Germinal center (tissue), 1 donor: ENCODE data around the gene KIAA1328.
"Not testable (repeated sequence)": the region's sequence is repeated elsewhere in the genome, so short reads cannot be mapped to it uniquely, and the experiment has no call there.

Source experiments
- DNase-seq: peaks from one replicate; pipeline ENCODE4 v3.0.0; 2012; ENCODE audit warnings: mixed read lengths, low spot score

Gene KIAA1328

GRCh38 chr18:36887864-36888263, 58.9 kb downstream of the KIAA1328 start:
- DNase-seq: no peak

- DNase-seq: no peak
Measured at GRCh38 chr18:36888778-36889177, 59.9 kb downstream of the KIAA1328 start.

GRCh38 chr18:36889321-36889720, 60.4 kb downstream of the KIAA1328 start:
- no peak for DNase-seq

GRCh38 chr18:36889742-36890141, 60.8 kb downstream of the KIAA1328 start:
- DNase-seq: no peak

GRCh38 chr18:36890598-36890997, 61.7 kb downstream of the KIAA1328 start:
- DNase-seq: no peak

- DNase-seq: no peak
Measured at GRCh38 chr18:36893227-36893626, 64.3 kb downstream of the KIAA1328 start.

- no peak for DNase-seq
Measured at GRCh38 chr18:36895606-36896005, 66.7 kb downstream of the KIAA1328 start.

- no peak for DNase-seq
Measured at GRCh38 chr18:36897253-36897652, 68.3 kb downstream of the KIAA1328 start.

- peak; percentile 17 for DNase-seq
Measured at GRCh38 chr18:36899289-36899688, 70.4 kb downstream of the KIAA1328 start.

GRCh38 chr18:36900466-36900865, 71.5 kb downstream of the KIAA1328 start:
- no peak for DNase-seq

GRCh38 chr18:36901277-36901701, 72.4 kb downstream of the KIAA1328 start:
- DNase-seq: no peak

GRCh38 chr18:36903215-36903928, 74.4 kb downstream of the KIAA1328 start:
- no peak for DNase-seq

GRCh38 chr18:36905571-36905970, 76.6 kb downstream of the KIAA1328 start:
- DNase-seq: no peak

- DNase-seq: not testable (repeated sequence)
Measured at GRCh38 chr18:36909282-36909681, 80.4 kb downstream of the KIAA1328 start.

GRCh38 chr18:36912887-36913286, 84.0 kb downstream of the KIAA1328 start:
- DNase-seq: no peak

- DNase-seq: no peak
Measured at GRCh38 chr18:36917907-36918306, 89.0 kb downstream of the KIAA1328 start.

GRCh38 chr18:36929601-36930000, 100.7 kb downstream of the KIAA1328 start:
- DNase-seq: no peak

GRCh38 chr18:36931106-36931505, 102.2 kb downstream of the KIAA1328 start:
- no peak for DNase-seq

- no peak for DNase-seq
Measured at GRCh38 chr18:36933552-36933951, 104.6 kb downstream of the KIAA1328 start.

- no peak for DNase-seq
Measured at GRCh38 chr18:36934884-36935283, 106.0 kb downstream of the KIAA1328 start.

GRCh38 chr18:36942264-36942663, 113.3 kb downstream of the KIAA1328 start:
- DNase-seq: peak; percentile 51

GRCh38 chr18:36947820-36948348, 119.0 kb downstream of the KIAA1328 start:
- no peak for DNase-seq

- DNase-seq: no peak
Measured at GRCh38 chr18:36950282-36950681, 121.4 kb downstream of the KIAA1328 start.

GRCh38 chr18:36950960-36951359, 122.0 kb downstream of the KIAA1328 start:
- no peak for DNase-seq
